Endothelial cell (in vitro differentiated cells): ENCODE measurements around the gene RBFOX2. TPM values are rescaled to one million over a fixed set of nuclear protein-coding genes. Genes with fewer than 3 reads are reported as not detected.

ENCODE experiments used
- DNase-seq: peaks from one replicate; pipeline ENCODE4 v3.0.0; 2021; ENCODE audit warnings: low spot score
- H3K27ac Mint-ChIP-seq: one replicate; pipeline ENCODE4 v1.8.0; 2021; ENCODE audit warnings: mixed read lengths, inconsistent platforms; ENCODE audit not compliant: unreplicated experiment
- H3K27me3 Mint-ChIP-seq: one replicate; pipeline ENCODE4 v1.8.0; 2021; ENCODE audit warnings: mild to moderate bottlenecking, moderate library complexity, mixed read lengths, inconsistent platforms; ENCODE audit not compliant: unreplicated experiment
- H3K36me3 Mint-ChIP-seq: one replicate; pipeline ENCODE4 v1.8.0; 2021; ENCODE audit warnings: mild to moderate bottlenecking, low read depth, mixed read lengths, inconsistent platforms; ENCODE audit not compliant: unreplicated experiment
- H3K4me1 Mint-ChIP-seq: one replicate; pipeline ENCODE4 v1.8.0; 2021; ENCODE audit warnings: mild to moderate bottlenecking, mixed read lengths, inconsistent platforms; ENCODE audit not compliant: unreplicated experiment
- H3K4me3 Mint-ChIP-seq: one replicate; pipeline ENCODE4 v1.8.0; 2021; ENCODE audit warnings: mild to moderate bottlenecking, mixed read lengths, inconsistent platforms; ENCODE audit not compliant: unreplicated experiment
- H3K9me3 Mint-ChIP-seq: one replicate; pipeline ENCODE4 v1.8.0; 2021; ENCODE audit warnings: mixed read lengths, inconsistent platforms; ENCODE audit not compliant: unreplicated experiment
- CTCF ChIP-seq: fragments of 200-600 bp; sonication (generic); IDR thresholded peaks from one replicate; pipeline ENCODE4 v1.5.0; 2021; ENCODE audit warnings: antibody characterized with exemption; ENCODE audit not compliant: unreplicated experiment
- total RNA-seq: library from RNA; stranded (reverse); fragmentation: NEBNext Ultra II Directional; extraction: Animal tissue kit (Norgen Biotek cat#: 25700); gene quantifications from one replicate; pipeline ENCODE4 v1.2.1, GENCODE V29; 2021; ENCODE audit not compliant: unreplicated experiment

Gene RBFOX2
- total RNA-seq, 1 donor from 2014 or later, result 228 TPM

- Mint-ChIP-seq H3K4me1 (peaks cover 30% of the 10 kb centered on the region), H3K9me3 (no peaks in the 10 kb centered on the region), H3K27me3 (no peaks in the 10 kb centered on the region), H3K27ac (no peak overlapping the region), H3K36me3 (no peaks in the 10 kb centered on the region), H3K4me3 (no peak overlapping the region)
- no peak for DNase-seq
- no peak for TF ChIP-seq CTCF
Measured at GRCh38 chr22:35987487-35987886, 41.1 kb downstream of the RBFOX2 start.

- Mint-ChIP-seq H3K9me3 (no peaks in the 10 kb centered on the region), H3K4me1 (peaks cover 34% of the 10 kb centered on the region), H3K27ac (no peak overlapping the region), H3K4me3 (no peak overlapping the region), H3K36me3 (no peaks in the 10 kb centered on the region), H3K27me3 (no peaks in the 10 kb centered on the region)
- TF ChIP-seq CTCF, result no peak
- DNase-seq, result no peak
Measured at GRCh38 chr22:35986088-35986487, 42.5 kb downstream of the RBFOX2 start.

DNA sequence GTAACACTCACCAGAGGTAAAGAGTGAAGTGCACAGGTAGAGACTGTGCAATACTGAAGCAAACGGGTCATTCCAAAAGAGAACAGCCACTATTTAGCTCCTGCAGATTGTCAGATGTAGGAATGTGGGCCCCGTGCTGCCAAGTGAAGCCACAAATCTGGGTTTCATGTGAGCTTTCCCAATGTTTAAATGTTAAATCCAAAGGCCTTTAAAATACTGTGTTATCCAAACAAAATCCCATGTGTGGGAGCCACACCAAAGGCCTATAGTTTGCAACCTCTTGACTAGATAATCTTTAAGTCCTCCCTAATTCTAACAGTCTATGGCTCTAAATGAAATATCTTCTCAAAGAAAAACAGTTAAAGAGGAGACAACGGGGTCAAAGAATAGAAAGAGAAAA, 43.3 kb downstream of the RBFOX2 start:
- TF ChIP-seq CTCF, result no peak
- H3K4me1 Mint-ChIP-seq, result peaks cover 34% of the 10 kb centered on the region
- no peak overlapping the region for H3K4me3 Mint-ChIP-seq
- no peak for DNase-seq
- H3K27ac Mint-ChIP-seq, result no peak overlapping the region
- H3K27me3 Mint-ChIP-seq, result no peaks in the 10 kb centered on the region
- no peaks in the 10 kb centered on the region for H3K9me3 Mint-ChIP-seq
- no peaks in the 10 kb centered on the region for H3K36me3 Mint-ChIP-seq

DNA sequence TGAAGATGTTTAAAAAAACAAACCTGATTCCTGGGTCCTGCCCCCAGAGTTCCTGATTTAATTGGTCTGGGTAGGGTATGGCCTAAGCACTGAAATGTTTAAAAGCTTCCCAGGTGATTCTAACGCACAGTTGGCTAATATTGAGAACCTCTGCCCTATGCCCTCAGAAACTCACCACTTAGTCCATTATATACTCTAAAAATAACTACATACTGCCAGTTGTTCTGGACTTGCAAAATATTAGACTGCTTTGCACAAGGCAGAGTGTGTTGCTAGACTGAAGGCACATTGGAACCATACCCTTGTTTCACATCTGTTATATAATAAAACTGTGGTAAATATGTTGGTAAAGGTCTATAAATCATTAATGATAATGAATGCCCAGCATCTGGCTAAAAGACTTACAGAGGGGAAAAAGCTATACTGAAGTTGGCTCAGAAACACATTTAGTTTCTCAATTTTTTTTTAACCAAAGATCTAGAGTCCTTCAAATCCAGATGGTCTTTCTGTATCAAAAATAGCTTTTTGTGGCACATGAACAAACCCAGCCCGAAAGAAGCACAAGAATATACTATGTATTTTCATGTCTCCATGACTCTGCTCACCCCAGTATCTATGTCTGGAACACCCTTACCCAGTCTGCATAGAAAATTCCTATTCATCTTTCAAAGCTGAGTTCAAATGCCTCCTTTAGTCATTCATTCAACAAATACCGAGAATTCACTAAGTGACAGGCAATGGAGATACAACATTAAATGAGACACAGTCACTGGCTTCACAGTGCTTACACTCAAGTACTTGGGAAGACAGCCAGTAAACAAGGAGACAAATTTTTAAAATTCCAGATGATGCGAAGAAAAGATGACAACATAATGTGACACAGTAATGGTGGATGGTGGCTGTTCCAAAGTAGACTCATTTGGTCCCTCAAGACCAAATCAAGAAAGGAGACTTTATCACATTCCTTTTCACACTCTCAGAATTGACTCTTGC, 44.1 kb downstream of the RBFOX2 start:
- Mint-ChIP-seq H3K27me3 (no peaks in the 10 kb centered on the region), H3K36me3 (no peaks in the 10 kb centered on the region), H3K9me3 (no peaks in the 10 kb centered on the region), H3K4me1 (peaks cover 34% of the 10 kb centered on the region), H3K4me3 (no peak overlapping the region), H3K27ac (no peak overlapping the region)
- no peak for TF ChIP-seq CTCF
- no peak for DNase-seq

- TF ChIP-seq CTCF, result no peak
- Mint-ChIP-seq H3K27me3 (peaks cover 3% of the 10 kb centered on the region), H3K27ac (peak overlapping the region; percentile 62), H3K4me3 (no peak overlapping the region), H3K36me3 (no peaks in the 10 kb centered on the region), H3K9me3 (no peaks in the 10 kb centered on the region), H3K4me1 (peaks cover 39% of the 10 kb centered on the region)
- no peak for DNase-seq
Measured at GRCh38 chr22:35981900-35982299, 46.7 kb downstream of the RBFOX2 start.
